ENCODE data around the gene AZIN2. TPM values are rescaled to one million over a fixed set of nuclear protein-coding genes. Genes with fewer than 3 reads are reported as not detected.
A peak's percentile ranks its signal among the peaks of the same experiment; 100 is the strongest.

Gene AZIN2
- total and polyA plus RNA-seq, 10 of the 15 experiments (the other 5 are each of a cell fraction or from before 2014, with no cell fraction given), result 0.02 to 0.85 (median 0.23) TPM

DNA sequence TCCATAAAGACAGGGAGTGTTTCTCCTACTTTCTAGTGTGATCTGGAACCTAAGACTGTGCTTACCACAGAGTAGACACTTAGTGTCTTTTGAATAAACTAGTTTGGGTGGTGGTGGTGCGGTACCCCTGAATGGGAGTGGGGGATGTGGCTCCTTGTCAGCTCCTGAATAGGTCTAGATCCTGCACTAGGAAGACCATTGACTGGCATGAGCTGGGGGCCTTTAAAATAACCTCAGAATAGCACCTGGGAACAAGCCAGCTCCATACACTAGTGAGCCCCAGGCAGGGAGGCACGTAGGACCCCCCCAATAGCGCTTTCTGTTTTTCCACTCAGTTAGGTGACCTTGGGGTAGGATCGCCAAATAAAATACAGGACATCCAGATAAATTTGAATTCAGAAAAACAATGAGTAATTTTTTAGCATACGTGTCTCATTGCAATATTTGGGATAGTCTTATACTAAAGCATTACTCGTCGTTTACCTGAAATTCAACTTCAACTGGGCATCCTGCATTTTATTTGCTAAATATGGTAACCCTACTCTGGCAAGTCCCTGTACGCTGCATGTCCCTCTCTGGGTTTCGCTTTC is 45.6 kb downstream of the AZIN2 start:
- ChIA-PET SMC1A (ENCODE audit: uncharacterized antibody, unreplicated experiment) (interaction anchor here (0.8 to 2.3 kb wide), 14 partner anchors 10 to 345 kb away, joined by 3 to 11 read pairs (median 3); partner anchors contain the start of gene TRIM62), POLR2A (interaction anchor here (0.6 to 1.7 kb wide), 13 partner anchors 11 to 336 kb away, joined by 3 to 11 read pairs (median 3); partner anchors contain the start of genes AZIN2 and TRIM62), RAD21 (ENCODE audit: unreplicated experiment) (interaction anchor here (0.8 to 1.5 kb wide), 11 partner anchors 9 to 1019 kb away, joined by 3 to 7 read pairs (median 3); partner anchors contain the start of genes KPNA6 and TRIM62), CTCF (interaction anchor here (0.5 to 6.0 kb wide), 19 partner anchors 11 to 345 kb away, joined by 3 to 51 read pairs (median 4); partner anchors contain the start of gene TRIM62)
- 19% methylated on average over 9 of the region's 9 CpGs for WGBS (ENCODE audit: insufficient coverage, insufficient replicate concordance, low lambda C conversion rate, missing lambda C conversion rate)
- no peak for TF ChIP-seq RBBP5 (conservative IDR thresholded peaks at IDR 0.05)
- intact Hi-C loops (cut with micrococcal nuclease; ENCODE audit: unreplicated experiment) (loop anchor here (2.0 to 10.0 kb wide), 4 partner anchors 28 to 218 kb away; partner anchors contain the start of gene ZNF362), in situ Hi-C loops (cut with MboI) (no loop called here)
- Histone ChIP-seq H4K20me1 (ENCODE audit: control insufficient read depth, insufficient read depth) (no peaks in the 10 kb centered on the region), H3K9ac (ENCODE audit: control insufficient read depth, insufficient read depth, low read length) (peak overlapping the region; percentile 98), H3K4me1 (ENCODE audit: control insufficient read depth, insufficient read depth, low read length) (peaks cover 16% of the 10 kb centered on the region), H3K4me3 (peak overlapping the region; percentile 97), H3K27ac (ENCODE audit: control insufficient read depth, insufficient read depth) (peak overlapping the region; percentile 97), H3K79me2 (ENCODE audit: control insufficient read depth, insufficient read depth, low read length) (peaks cover 15% of the 10 kb centered on the region), H3K27me3 (replicated peaks in 1 of 2; ENCODE audit: control insufficient read depth in 2 of 2, insufficient read depth in 2 of 2, low read length in 1 of 2) (no peaks in the 10 kb centered on the region), H3K4me2 (ENCODE audit: control insufficient read depth, insufficient read depth) (peak overlapping the region; percentile 86), H3K36me3 (ENCODE audit: control insufficient read depth in 2 of 2, insufficient read depth in 2 of 2, low read length in 1 of 2) (no peaks in the 10 kb centered on the region), H3K9me3 (replicated peaks; ENCODE audit: control insufficient read depth, insufficient read depth, low read length) (no peaks in the 10 kb centered on the region), H2AFZ (ENCODE audit: control insufficient read depth, low read depth, low read length) (peak overlapping the region; percentile 95)
- TSS peak; percentile 92 for BruUV-seq (replicated peaks)
- DNase-seq (ENCODE audit: low read depth, low spot score) (no peak), ATAC-seq (peak; percentile 43), FAIRE-seq (no peak)

DNA sequence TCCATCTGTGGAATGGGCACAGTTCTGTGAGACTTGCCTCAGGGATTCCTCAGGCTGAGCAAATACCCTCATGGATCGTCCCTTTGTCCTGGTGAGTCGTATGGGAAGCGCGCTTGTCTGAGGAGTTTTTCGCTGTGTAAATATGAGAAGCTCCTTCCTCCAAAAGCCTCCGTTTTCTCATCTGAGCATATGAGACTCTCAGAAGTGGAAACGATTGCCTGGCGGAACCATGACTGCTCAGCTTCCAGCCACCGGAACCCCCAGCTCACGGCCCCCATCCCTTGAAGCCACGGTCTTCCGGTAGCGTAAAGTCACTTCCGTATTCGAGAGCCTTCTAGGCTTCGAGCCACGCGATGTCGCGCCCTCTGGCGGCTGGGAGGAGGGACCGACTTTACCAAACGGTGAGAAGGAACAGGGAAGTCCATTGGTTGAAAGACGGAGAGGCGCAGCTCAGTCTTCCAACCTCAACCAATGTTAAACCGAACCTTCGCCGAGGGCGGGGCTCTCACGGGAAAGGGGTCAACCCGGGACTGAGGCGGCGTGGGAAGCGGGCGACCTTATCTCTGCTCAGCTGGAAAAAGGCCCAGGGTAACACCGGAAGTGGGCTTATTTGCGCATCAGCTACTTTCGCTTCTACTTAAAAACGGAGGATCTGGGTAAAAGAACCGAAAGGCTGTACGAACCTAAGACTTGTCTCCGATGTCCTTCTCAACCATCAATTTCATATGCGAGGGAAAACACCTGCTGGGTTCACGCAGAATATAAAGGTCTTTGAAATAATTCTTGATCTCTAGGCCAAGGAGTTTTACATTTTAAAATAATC is 46.3 kb downstream of the AZIN2 start:
- Histone ChIP-seq H3K4me3 (peak overlapping the region; percentile 97), H3K4me2 (ENCODE audit: control insufficient read depth, insufficient read depth) (peak overlapping the region; percentile 86), H2AFZ (ENCODE audit: control insufficient read depth, low read depth, low read length) (peak overlapping the region; percentile 95), H3K27me3 (replicated peaks in 1 of 2; ENCODE audit: control insufficient read depth in 2 of 2, insufficient read depth in 2 of 2, low read length in 1 of 2) (no peaks in the 10 kb centered on the region), H3K27ac (ENCODE audit: control insufficient read depth, insufficient read depth) (peak overlapping the region; percentile 97), H3K4me1 (ENCODE audit: control insufficient read depth, insufficient read depth, low read length) (peaks cover 19% of the 10 kb centered on the region), H3K36me3 (ENCODE audit: control insufficient read depth in 2 of 2, insufficient read depth in 2 of 2, low read length in 1 of 2) (no peaks in the 10 kb centered on the region), H4K20me1 (ENCODE audit: control insufficient read depth, insufficient read depth) (no peaks in the 10 kb centered on the region), H3K9me3 (replicated peaks; ENCODE audit: control insufficient read depth, insufficient read depth, low read length) (no peaks in the 10 kb centered on the region), H3K79me2 (ENCODE audit: control insufficient read depth, insufficient read depth, low read length) (peaks cover 15% of the 10 kb centered on the region), H3K9ac (ENCODE audit: control insufficient read depth, insufficient read depth, low read length) (peak overlapping the region; percentile 98)
- WGBS (ENCODE audit: insufficient coverage, insufficient replicate concordance, low lambda C conversion rate, missing lambda C conversion rate), result 2% methylated on average over 44 of the region's 44 CpGs
- FAIRE-seq (peak; percentile 99), DNase-seq (ENCODE audit: low read depth, low spot score) (peak; percentile 99), ATAC-seq (peak; percentile 95)
- ChIA-PET RAD21 (ENCODE audit: unreplicated experiment) (interaction anchor here (0.6 to 1.5 kb wide), 16 partner anchors 8 to 1019 kb away, joined by 3 to 7 read pairs (median 3); partner anchors contain the start of genes KPNA6 and TRIM62), SMC1A (ENCODE audit: uncharacterized antibody, unreplicated experiment) (interaction anchor here (0.8 to 2.3 kb wide), 17 partner anchors 9 to 344 kb away, joined by 3 to 11 read pairs (median 3); partner anchors contain the start of gene TRIM62), CTCF (interaction anchor here (0.5 to 6.0 kb wide), 26 partner anchors 11 to 607 kb away, joined by 3 to 51 read pairs (median 4); partner anchors contain the start of gene TRIM62), POLR2A (interaction anchor here (0.6 to 1.7 kb wide), 15 partner anchors 11 to 335 kb away, joined by 3 to 11 read pairs (median 4); partner anchors contain the start of genes AZIN2 and TRIM62)
- no TSS peak for BruUV-seq (replicated peaks)
- in situ Hi-C loops (cut with MboI), result no loop called here
- intact Hi-C loops (cut with micrococcal nuclease; ENCODE audit: unreplicated experiment), result loop anchor here (1.0 to 10.0 kb wide), 5 partner anchors 28 to 345 kb away; partner anchors contain the start of genes ZNF362 and ZSCAN20
- TF ChIP-seq STAT1 (conservative IDR thresholded peaks at IDR 0.05), result 0 out of 2 replicates have a peak, but pooled peaks have one; percentile 35
- TF ChIP-seq SMARCA5 (IDR thresholded peaks at IDR 0.05), result 0 out of 2 replicates have a peak, but pooled peaks have one; percentile 70
- TF ChIP-seq, protein P1, sequence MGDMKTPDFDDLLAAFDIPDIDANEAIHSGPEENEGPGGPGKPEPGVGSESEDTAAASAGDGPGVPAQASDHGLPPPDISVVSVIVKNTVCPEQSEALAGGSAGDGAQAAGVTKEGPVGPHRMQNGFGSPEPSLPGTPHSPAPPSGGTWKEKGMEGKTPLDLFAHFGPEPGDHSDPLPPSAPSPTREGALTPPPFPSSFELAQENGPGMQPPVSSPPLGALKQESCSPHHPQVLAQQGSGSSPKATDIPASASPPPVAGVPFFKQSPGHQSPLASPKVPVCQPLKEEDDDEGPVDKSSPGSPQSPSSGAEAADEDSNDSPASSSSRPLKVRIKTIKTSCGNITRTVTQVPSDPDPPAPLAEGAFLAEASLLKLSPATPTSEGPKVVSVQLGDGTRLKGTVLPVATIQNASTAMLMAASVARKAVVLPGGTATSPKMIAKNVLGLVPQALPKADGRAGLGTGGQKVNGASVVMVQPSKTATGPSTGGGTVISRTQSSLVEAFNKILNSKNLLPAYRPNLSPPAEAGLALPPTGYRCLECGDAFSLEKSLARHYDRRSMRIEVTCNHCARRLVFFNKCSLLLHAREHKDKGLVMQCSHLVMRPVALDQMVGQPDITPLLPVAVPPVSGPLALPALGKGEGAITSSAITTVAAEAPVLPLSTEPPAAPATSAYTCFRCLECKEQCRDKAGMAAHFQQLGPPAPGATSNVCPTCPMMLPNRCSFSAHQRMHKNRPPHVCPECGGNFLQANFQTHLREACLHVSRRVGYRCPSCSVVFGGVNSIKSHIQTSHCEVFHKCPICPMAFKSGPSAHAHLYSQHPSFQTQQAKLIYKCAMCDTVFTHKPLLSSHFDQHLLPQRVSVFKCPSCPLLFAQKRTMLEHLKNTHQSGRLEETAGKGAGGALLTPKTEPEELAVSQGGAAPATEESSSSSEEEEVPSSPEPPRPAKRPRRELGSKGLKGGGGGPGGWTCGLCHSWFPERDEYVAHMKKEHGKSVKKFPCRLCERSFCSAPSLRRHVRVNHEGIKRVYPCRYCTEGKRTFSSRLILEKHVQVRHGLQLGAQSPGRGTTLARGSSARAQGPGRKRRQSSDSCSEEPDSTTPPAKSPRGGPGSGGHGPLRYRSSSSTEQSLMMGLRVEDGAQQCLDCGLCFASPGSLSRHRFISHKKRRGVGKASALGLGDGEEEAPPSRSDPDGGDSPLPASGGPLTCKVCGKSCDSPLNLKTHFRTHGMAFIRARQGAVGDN (IDR thresholded peaks at IDR 0.05), result peak; percentile 26; the same call in 1 of the 2 replicates
- peak; percentile 82 for TF ChIP-seq ESRRA (IDR thresholded peaks at IDR 0.05; ENCODE audit: low read length)
- no peak for TF ChIP-seq RAD51 (IDR thresholded peaks at IDR 0.05)
- TF ChIP-seq ETV6 (conservative IDR thresholded peaks at IDR 0.05 in 1 of 2, IDR thresholded peaks at IDR 0.05 in 1 of 2; ENCODE audit: borderline replicate concordance in 1 of 2, low read depth in 1 of 2), result peak in 1 of 2 experiments; percentile 98; a peak in 2 of 4 replicates
- no peak for TF ChIP-seq BMI1 (IDR thresholded peaks at IDR 0.05; ENCODE audit: borderline replicate concordance)
- TF ChIP-seq MTA2 (IDR thresholded peaks at IDR 0.05; ENCODE audit: low read depth), result peak; percentile 47; the same call in 1 of the 2 replicates
